Type B pancreatic cell (in vitro differentiated cells): Measurements from ENCODE around the gene SLC4A2. TPM values are rescaled to one million over a fixed set of nuclear protein-coding genes. Genes with fewer than 3 reads are reported as not detected.

Source experiments
- DNase-seq: peaks from one replicate; pipeline ENCODE4 v3.0.0; 2021; ENCODE audit warnings: mixed read lengths; ENCODE audit not compliant: unreplicated experiment; ENCODE audit errors: extremely low spot score
- H3K27ac Mint-ChIP-seq: 2 replicates; pipeline ENCODE4 v1.8.0; 2021; ENCODE audit warnings: mild to moderate bottlenecking, mixed read lengths
- H3K27me3 Mint-ChIP-seq: 2 replicates; pipeline ENCODE4 v1.8.0; 2021; ENCODE audit warnings: mixed read lengths
- H3K36me3 Mint-ChIP-seq: 2 replicates; pipeline ENCODE4 v1.8.0; 2021; ENCODE audit warnings: mixed read lengths
- H3K4me1 Mint-ChIP-seq: one replicate; pipeline ENCODE4 v1.8.0; 2021; ENCODE audit warnings: mixed read lengths; ENCODE audit not compliant: unreplicated experiment
- H3K4me3 Mint-ChIP-seq: 2 replicates; pipeline ENCODE4 v1.8.0; 2021; ENCODE audit warnings: mild to moderate bottlenecking, mixed read lengths
- H3K9me3 Mint-ChIP-seq: 2 replicates; pipeline ENCODE4 v1.8.0; 2021; ENCODE audit warnings: mixed read lengths
- total RNA-seq: library from RNA; stranded (reverse); gene quantifications from 2 replicates; pipeline ENCODE4 v1.2.1, GENCODE V29; 2021; ENCODE audit warnings: low replicate concordance
- TF ChIP-seq, protein P1 (sequence below): fragments of 200-600 bp; sonication (generic); conservative IDR thresholded peaks from 2 replicates; pipeline ENCODE4 v1.5.0; 2021; ENCODE audit warnings: antibody characterized with exemption, mild to moderate bottlenecking

SLC4A2 gene
- total RNA-seq, 1 donor from 2014 or later, result 150 TPM

DNA sequence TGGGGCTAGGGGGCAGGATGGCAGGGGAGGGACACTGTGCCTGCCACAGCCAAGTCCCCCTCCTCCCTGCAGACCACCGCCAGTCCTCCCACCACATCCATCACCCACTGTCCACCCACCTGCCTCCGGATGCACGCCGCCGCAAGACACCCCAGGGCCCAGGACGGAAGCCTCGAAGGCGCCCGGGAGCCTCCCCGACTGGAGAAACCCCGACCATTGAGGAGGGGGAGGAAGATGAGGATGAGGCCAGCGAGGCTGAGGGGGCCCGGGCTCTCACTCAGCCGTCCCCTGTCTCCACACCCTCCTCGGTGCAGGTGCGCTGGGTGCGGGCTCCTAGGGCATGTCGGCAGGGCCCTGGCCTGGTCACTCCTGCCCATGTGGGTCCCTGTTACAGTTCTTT lies 5.1 kb downstream of the SLC4A2 start:
- Mint-ChIP-seq H3K4me3 (no peak overlapping the region), H3K27ac (no peak overlapping the region), H3K9me3 (no peaks in the 10 kb centered on the region), H3K4me1 (peaks cover 15% of the 10 kb centered on the region), H3K36me3 (peaks cover 3% of the 10 kb centered on the region), H3K27me3 (no peaks in the 10 kb centered on the region)
- no peak for DNase-seq
- TF ChIP-seq, protein P1, sequence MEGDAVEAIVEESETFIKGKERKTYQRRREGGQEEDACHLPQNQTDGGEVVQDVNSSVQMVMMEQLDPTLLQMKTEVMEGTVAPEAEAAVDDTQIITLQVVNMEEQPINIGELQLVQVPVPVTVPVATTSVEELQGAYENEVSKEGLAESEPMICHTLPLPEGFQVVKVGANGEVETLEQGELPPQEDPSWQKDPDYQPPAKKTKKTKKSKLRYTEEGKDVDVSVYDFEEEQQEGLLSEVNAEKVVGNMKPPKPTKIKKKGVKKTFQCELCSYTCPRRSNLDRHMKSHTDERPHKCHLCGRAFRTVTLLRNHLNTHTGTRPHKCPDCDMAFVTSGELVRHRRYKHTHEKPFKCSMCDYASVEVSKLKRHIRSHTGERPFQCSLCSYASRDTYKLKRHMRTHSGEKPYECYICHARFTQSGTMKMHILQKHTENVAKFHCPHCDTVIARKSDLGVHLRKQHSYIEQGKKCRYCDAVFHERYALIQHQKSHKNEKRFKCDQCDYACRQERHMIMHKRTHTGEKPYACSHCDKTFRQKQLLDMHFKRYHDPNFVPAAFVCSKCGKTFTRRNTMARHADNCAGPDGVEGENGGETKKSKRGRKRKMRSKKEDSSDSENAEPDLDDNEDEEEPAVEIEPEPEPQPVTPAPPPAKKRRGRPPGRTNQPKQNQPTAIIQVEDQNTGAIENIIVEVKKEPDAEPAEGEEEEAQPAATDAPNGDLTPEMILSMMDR, result no peak

DNA sequence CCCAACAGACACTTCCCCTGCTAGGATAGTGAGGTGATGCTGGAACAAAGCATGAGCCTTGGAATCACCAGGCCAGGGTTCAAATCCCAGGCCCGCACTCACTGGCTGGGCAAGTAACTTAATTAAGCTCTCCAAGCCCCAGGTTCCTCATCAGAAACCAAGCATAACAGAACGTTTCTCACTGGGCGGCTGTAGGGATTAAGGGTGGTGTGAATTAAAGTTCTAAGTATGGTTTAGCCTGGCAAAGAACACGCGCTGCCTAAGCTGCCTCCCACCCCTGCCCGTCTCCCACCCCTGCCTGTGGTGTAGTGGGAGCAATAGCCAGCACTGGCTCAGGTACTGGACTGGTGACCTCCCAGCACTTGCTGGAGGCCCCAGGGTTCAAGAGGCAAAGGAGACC lies 5.6 kb downstream of the SLC4A2 start:
- H3K9me3 Mint-ChIP-seq, result no peaks in the 10 kb centered on the region
- H3K27ac Mint-ChIP-seq, result no peak overlapping the region
- H3K4me1 Mint-ChIP-seq, result peaks cover 15% of the 10 kb centered on the region
- no peak for DNase-seq
- peaks cover 3% of the 10 kb centered on the region for H3K36me3 Mint-ChIP-seq
- TF ChIP-seq, protein P1, result no peak
- no peaks in the 10 kb centered on the region for H3K27me3 Mint-ChIP-seq
- H3K4me3 Mint-ChIP-seq, result no peak overlapping the region

DNA sequence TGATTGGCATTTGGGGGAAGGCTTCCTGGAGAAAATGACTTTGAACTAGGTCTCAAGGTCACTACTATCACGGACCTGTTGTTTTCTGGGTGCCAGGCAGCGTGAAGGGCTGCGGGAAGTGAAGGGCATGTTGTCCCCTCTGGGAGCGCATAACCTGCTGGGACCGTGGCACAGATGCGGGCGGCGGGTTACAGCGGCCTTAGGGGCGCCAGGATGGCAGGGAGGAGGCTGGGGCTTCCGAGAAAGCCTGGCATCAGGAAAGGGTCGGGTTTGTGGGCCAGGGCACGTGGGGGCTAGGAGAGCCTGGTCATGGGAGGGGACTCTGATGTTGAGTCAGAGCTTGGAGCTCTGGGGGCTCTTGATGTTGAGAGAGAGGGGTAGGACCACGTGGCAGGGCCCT lies 6.1 kb downstream of the SLC4A2 start:
- Mint-ChIP-seq H3K9me3 (no peaks in the 10 kb centered on the region), H3K27me3 (no peaks in the 10 kb centered on the region), H3K36me3 (peaks cover 3% of the 10 kb centered on the region), H3K4me1 (peaks cover 15% of the 10 kb centered on the region), H3K4me3 (no peak overlapping the region), H3K27ac (no peak overlapping the region)
- TF ChIP-seq, protein P1, result no peak
- no peak for DNase-seq

DNA sequence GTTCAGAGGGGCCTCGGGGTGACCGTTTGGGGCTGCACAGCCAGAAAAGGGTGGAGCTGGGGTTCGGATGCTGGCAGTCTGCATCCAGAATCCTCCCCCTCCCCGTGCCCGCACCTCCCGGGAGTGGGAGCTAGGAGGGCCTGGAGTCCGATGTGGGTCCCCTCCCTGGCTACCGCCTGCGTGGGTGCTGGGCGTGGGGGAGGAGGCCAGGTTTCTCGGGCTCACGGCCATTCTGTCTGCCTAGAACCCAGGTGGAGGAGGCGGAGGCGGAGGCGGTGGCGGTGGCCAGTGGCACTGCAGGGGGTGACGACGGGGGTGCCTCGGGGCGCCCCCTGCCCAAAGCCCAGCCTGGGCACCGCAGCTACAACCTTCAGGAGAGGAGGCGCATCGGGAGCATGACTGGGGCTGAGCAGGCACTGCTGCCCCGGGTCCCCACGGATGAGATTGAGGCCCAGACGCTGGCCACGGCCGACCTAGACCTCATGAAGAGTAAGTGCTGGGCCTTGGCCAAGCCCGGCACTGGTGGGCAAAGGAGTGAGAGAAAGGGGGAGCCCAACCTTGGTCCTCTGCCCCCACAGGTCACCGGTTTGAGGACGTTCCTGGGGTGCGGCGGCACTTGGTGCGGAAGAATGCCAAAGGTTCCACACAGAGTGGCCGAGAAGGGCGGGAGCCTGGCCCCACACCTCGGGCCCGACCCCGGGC lies 7.0 kb downstream of the SLC4A2 start:
- Mint-ChIP-seq H3K36me3 (peaks cover 3% of the 10 kb centered on the region), H3K4me1 (peaks cover 10% of the 10 kb centered on the region), H3K27ac (no peak overlapping the region), H3K27me3 (no peaks in the 10 kb centered on the region), H3K4me3 (no peak overlapping the region), H3K9me3 (no peaks in the 10 kb centered on the region)
- no peak for DNase-seq
- TF ChIP-seq, protein P1, result no peak

DNA sequence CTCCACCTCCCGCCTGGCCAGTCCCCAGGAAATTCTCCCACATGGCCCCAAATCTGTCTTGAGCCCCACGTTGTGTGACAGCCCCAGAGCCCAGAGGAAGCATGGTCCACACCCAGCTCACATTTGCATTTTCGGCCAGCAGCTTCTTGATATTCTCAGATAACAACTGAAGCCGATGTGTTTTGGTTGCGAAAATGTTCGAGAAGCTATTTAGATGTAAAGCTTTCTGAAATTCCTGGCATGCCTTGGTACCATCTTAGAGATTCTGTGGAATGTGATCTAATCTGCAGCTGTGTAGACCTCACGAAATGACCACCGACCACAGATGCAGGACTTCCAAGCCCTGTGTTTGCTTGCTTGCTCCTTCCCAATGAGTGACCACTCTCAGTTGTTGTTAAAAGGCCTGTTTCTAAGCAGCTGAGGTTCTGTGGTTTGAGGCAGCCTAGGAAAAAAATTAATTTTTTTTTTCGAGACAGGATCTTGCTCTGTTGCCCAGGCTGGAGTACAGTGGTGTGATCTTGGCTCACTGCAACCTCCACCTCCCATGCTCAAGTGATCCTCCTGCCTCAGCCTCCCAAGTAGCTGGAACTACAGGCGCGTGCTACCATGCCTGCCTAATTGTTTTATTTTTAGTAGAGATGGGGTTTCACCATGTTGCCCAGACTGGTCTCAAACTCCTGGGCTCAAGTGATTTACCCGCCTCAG lies 8.8 kb downstream of the SLC4A2 start:
- no peak overlapping the region for H3K27ac Mint-ChIP-seq
- H3K36me3 Mint-ChIP-seq, result peaks cover 3% of the 10 kb centered on the region
- H3K4me1 Mint-ChIP-seq, result peaks cover 3% of the 10 kb centered on the region
- H3K9me3 Mint-ChIP-seq, result no peaks in the 10 kb centered on the region
- no peaks in the 10 kb centered on the region for H3K27me3 Mint-ChIP-seq
- no peak overlapping the region for H3K4me3 Mint-ChIP-seq
- TF ChIP-seq, protein P1, result no peak
- no peak for DNase-seq
